Astrocyte (in vitro differentiated cells and primary cell): Measurements from ENCODE around the gene LIMS1. TPM values are rescaled to one million over a fixed set of nuclear protein-coding genes. Genes with fewer than 3 reads are reported as not detected.

Experiments
- DNase-seq: peaks from one replicate; pipeline ENCODE4 v3.0.0-alpha.2; 2010; ENCODE audit warnings: low read depth
- FAIRE-seq: peaks from 2 replicates; lab custom pipeline; 2011; peaks lifted over from hg19 to GRCh38; lab: Jason Lieb, UNC
- H2AFZ ChIP-seq: 2 replicates; pipeline ENCODE4 v1.6.0; 2012; ENCODE audit warnings: low read depth, low read length, inconsistent platforms
- H3K27ac ChIP-seq: 2 replicates; pipeline ENCODE4 v1.5.1; 2011; ENCODE audit warnings: low read depth, low read length, inconsistent platforms
- H3K27me3 ChIP-seq: 2 replicates; pipeline ENCODE4 v1.6.0; 2011; ENCODE audit warnings: low read length, inconsistent platforms; ENCODE audit not compliant: insufficient read depth
- H3K36me3 ChIP-seq: 2 replicates; pipeline ENCODE4 v1.5.1; 2011; ENCODE audit warnings: low read length, inconsistent platforms; ENCODE audit not compliant: insufficient read depth
- H3K4me1 ChIP-seq: 2 replicates; pipeline ENCODE4 v1.5.1; 2011; ENCODE audit warnings: low read length, inconsistent platforms; ENCODE audit not compliant: insufficient read depth
- H3K4me2 ChIP-seq: 2 replicates; pipeline ENCODE4 v1.6.0; 2012; ENCODE audit warnings: low read length, inconsistent platforms
- H3K4me3 ChIP-seq: 2 replicates; pipeline ENCODE4 v1.5.1; 2011; ENCODE audit warnings: low read depth, mild to moderate bottlenecking, low read length, inconsistent platforms; ENCODE audit not compliant: insufficient read depth
- H3K79me2 ChIP-seq: 2 replicates; pipeline ENCODE4 v1.6.0; 2012; ENCODE audit warnings: mild to moderate bottlenecking, low read length, inconsistent platforms; ENCODE audit not compliant: insufficient read depth
- H3K9ac ChIP-seq: 2 replicates; pipeline ENCODE4 v1.6.0; 2012; ENCODE audit warnings: mild to moderate bottlenecking, low read length, inconsistent platforms
- H3K9me3 ChIP-seq: 2 replicates; pipeline ENCODE4 v1.5.1; 2012; ENCODE audit warnings: low read depth, mild to moderate bottlenecking, low read length, inconsistent platforms; ENCODE audit not compliant: insufficient read depth
- H4K20me1 ChIP-seq: 2 replicates; pipeline ENCODE4 v1.6.0; 2012; ENCODE audit warnings: low read length, inconsistent platforms; ENCODE audit not compliant: insufficient read depth
- H3K27ac Mint-ChIP-seq: one replicate; pipeline ENCODE4 v1.8.0; 2021; ENCODE audit warnings: mild to moderate bottlenecking, mixed read lengths; ENCODE audit not compliant: unreplicated experiment
- H3K27me3 Mint-ChIP-seq: one replicate; pipeline ENCODE4 v1.8.0; 2021; ENCODE audit warnings: low read depth, mixed read lengths; ENCODE audit not compliant: unreplicated experiment
- H3K36me3 Mint-ChIP-seq: one replicate; pipeline ENCODE4 v1.8.0; 2021; ENCODE audit warnings: low read depth, mixed read lengths; ENCODE audit not compliant: unreplicated experiment
- H3K4me1 Mint-ChIP-seq: one replicate; pipeline ENCODE4 v1.8.0; 2021; ENCODE audit warnings: low read depth, mixed read lengths; ENCODE audit not compliant: unreplicated experiment
- H3K4me3 Mint-ChIP-seq: one replicate; pipeline ENCODE4 v1.8.0; 2021; ENCODE audit warnings: mild to moderate bottlenecking, moderate library complexity, mixed read lengths; ENCODE audit not compliant: unreplicated experiment
- H3K9me3 Mint-ChIP-seq: one replicate; pipeline ENCODE4 v1.8.0; 2021; ENCODE audit warnings: mild to moderate bottlenecking, mixed read lengths; ENCODE audit not compliant: unreplicated experiment
- CTCF ChIP-seq: IDR thresholded peaks from 2 replicates; pipeline ENCODE4 v1.5.1; 2011; ENCODE audit warnings: low read depth, mild to moderate bottlenecking, inconsistent platforms, low read length, moderate library complexity; ENCODE audit not compliant: insufficient read depth
- EZH2 ChIP-seq: IDR thresholded peaks from 2 replicates; pipeline ENCODE4 v1.6.1; 2012; ENCODE audit warnings: mild to moderate bottlenecking, low read length, inconsistent platforms; ENCODE audit not compliant: insufficient read depth
- total RNA-seq: library from RNA; stranded (reverse); gene quantifications from 2 replicates; pipeline ENCODE4 v1.2.1, GENCODE V29; 2021

Gene LIMS1
- total RNA-seq, 1 donor from 2014 or later: 205 TPM

DNA sequence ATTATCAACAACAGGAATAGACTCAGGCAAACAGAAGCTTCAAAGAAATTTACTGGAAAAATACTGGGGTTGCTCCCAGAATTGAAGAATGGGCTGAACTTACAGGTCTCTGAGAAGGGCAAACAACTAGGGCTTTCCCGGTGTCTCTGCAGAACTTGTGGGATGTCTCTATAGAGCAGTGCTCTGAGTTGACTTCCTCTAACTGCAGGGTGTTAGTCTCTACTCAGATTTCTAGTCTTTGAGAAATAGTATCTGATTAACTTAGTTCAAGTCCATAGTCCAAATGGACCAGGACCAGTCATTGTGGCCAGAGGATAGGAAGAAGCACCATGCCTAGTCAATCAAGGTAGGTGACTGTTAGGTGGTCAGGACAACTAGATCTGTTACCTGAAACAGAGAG, 45.8 kb downstream of the LIMS1 start:
- peak overlapping the region; percentile 74 for H3K27ac Mint-ChIP-seq
- TF ChIP-seq EZH2 (no peak), CTCF (no peak)
- Histone ChIP-seq H3K79me2 (peaks cover 97% of the 10 kb centered on the region), H3K4me1 (peaks cover 50% of the 10 kb centered on the region), H4K20me1 (peaks cover 8% of the 10 kb centered on the region), H3K4me3 (no peak overlapping the region), H3K27ac (peak overlapping the region; percentile 49), H3K9ac (peak overlapping the region; percentile 33), H2AFZ (no peak overlapping the region), H3K27me3 (no peaks in the 10 kb centered on the region), H3K9me3 (no peaks in the 10 kb centered on the region), H3K4me2 (peak overlapping the region; percentile 63), H3K36me3 (no peaks in the 10 kb centered on the region)
- peaks cover 10% of the 10 kb centered on the region for H3K36me3 Mint-ChIP-seq
- no peaks in the 10 kb centered on the region for H3K27me3 Mint-ChIP-seq
- no peak for DNase-seq
- peak overlapping the region; percentile 66 for H3K4me3 Mint-ChIP-seq
- H3K9me3 Mint-ChIP-seq: no peaks in the 10 kb centered on the region
- no peak for FAIRE-seq
- H3K4me1 Mint-ChIP-seq: peaks cover 58% of the 10 kb centered on the region

- Histone ChIP-seq H3K79me2 (peaks cover 98% of the 10 kb centered on the region), H3K4me3 (no peak overlapping the region), H3K4me1 (peaks cover 73% of the 10 kb centered on the region), H3K27ac (peak overlapping the region; percentile 51), H3K9ac (peak overlapping the region; percentile 51), H3K36me3 (no peaks in the 10 kb centered on the region), H3K9me3 (no peaks in the 10 kb centered on the region), H4K20me1 (no peaks in the 10 kb centered on the region), H2AFZ (no peak overlapping the region), H3K4me2 (peak overlapping the region; percentile 32), H3K27me3 (no peaks in the 10 kb centered on the region)
- DNase-seq (peak; percentile 70), FAIRE-seq (no peak)
- peak; percentile 74 for TF ChIP-seq CTCF
- TF ChIP-seq EZH2: no peak
- Mint-ChIP-seq H3K27ac (peak overlapping the region; percentile 97), H3K4me3 (no peak overlapping the region), H3K9me3 (no peaks in the 10 kb centered on the region), H3K27me3 (no peaks in the 10 kb centered on the region), H3K36me3 (peaks cover 10% of the 10 kb centered on the region), H3K4me1 (peaks cover 74% of the 10 kb centered on the region)
These were observed 49.7 kb downstream of the LIMS1 start for GRCh38 chr2:108583903-108584520.

- peaks cover 74% of the 10 kb centered on the region for H3K4me1 Mint-ChIP-seq
- peak overlapping the region; percentile 80 for H3K27ac ChIP-seq
These were observed 51.2 kb downstream of the LIMS1 start for GRCh38 chr2:108585436-108585835.

More at GRCh38 chr2:108585436-108585835, 51.2 kb downstream of the LIMS1 start:
- Histone ChIP-seq H3K4me3 (no peak overlapping the region), H3K79me2 (peaks cover 98% of the 10 kb centered on the region), H3K27me3 (no peaks in the 10 kb centered on the region), H3K4me2 (peak overlapping the region; percentile 40), H3K36me3 (no peaks in the 10 kb centered on the region), H2AFZ (no peak overlapping the region), H3K9me3 (no peaks in the 10 kb centered on the region), H3K4me1 (peaks cover 66% of the 10 kb centered on the region), H4K20me1 (no peaks in the 10 kb centered on the region), H3K9ac (peak overlapping the region; percentile 67)
- H3K4me3 Mint-ChIP-seq: peak overlapping the region; percentile 40
- H3K9me3 Mint-ChIP-seq: no peaks in the 10 kb centered on the region
- peaks cover 5% of the 10 kb centered on the region for H3K36me3 Mint-ChIP-seq
- TF ChIP-seq EZH2: no peak
- H3K27ac Mint-ChIP-seq: peak overlapping the region; percentile 97
- H3K27me3 Mint-ChIP-seq: no peaks in the 10 kb centered on the region
- FAIRE-seq: no peak
- peak; percentile 89 for DNase-seq
